H9 (cell line): ENCODE results near the gene STT3A. TPM values are rescaled to one million over a fixed set of nuclear protein-coding genes. Genes with fewer than 3 reads are reported as not detected.

ENCODE experiments used
- DNase-seq: peaks from one replicate; pipeline ENCODE4 v3.0.0-alpha.2; 2017
- H2AFZ ChIP-seq: one replicate; pipeline ENCODE4 v1.6.1; 2013; ENCODE audit warnings: mild to moderate bottlenecking, low read length, control low read depth, moderate library complexity
- H2AK5ac ChIP-seq: 2 replicates; pipeline ENCODE4 v1.6.1; 2013; ENCODE audit warnings: low read length, control low read depth, mixed read lengths; ENCODE audit not compliant: insufficient read length
- H2BK120ac ChIP-seq: one replicate; pipeline ENCODE4 v1.6.1; 2013; ENCODE audit warnings: low read depth, mild to moderate bottlenecking, low read length, control low read depth, inconsistent platforms; ENCODE audit not compliant: poor library complexity, severe bottlenecking
- H2BK12ac ChIP-seq: 2 replicates; pipeline ENCODE4 v1.6.1; 2013; ENCODE audit warnings: low read length, control low read depth, mixed read lengths, low read depth; ENCODE audit not compliant: insufficient read length
- H2BK15ac ChIP-seq: 2 replicates; pipeline ENCODE4 v1.6.1; 2013; ENCODE audit warnings: low read depth, low read length, control low read depth
- H2BK20ac ChIP-seq: one replicate; pipeline ENCODE4 v1.6.1; 2013; ENCODE audit warnings: low read depth, mild to moderate bottlenecking, low read length, control low read depth, inconsistent platforms; ENCODE audit not compliant: poor library complexity, severe bottlenecking
- H2BK5ac ChIP-seq: 2 replicates; pipeline ENCODE4 v1.6.1; 2013; ENCODE audit warnings: low read length, control low read depth, mixed read lengths; ENCODE audit not compliant: insufficient read length
- H3K14ac ChIP-seq: 2 replicates; pipeline ENCODE4 v1.6.1; 2013; ENCODE audit warnings: low read length, control low read depth; ENCODE audit not compliant: insufficient read depth
- H3K18ac ChIP-seq: 2 replicates; pipeline ENCODE4 v1.6.1; 2013; ENCODE audit warnings: low read depth, mild to moderate bottlenecking, mixed read lengths, low read length, control low read depth; ENCODE audit not compliant: insufficient read length
- H3K23ac ChIP-seq: 2 replicates; pipeline ENCODE4 v1.6.1; 2013; ENCODE audit warnings: low read length, control low read depth, mixed read lengths, low read depth; ENCODE audit not compliant: insufficient read length
- H3K23me2 ChIP-seq: 2 replicates; pipeline ENCODE4 v1.6.1; 2013; ENCODE audit warnings: low read depth, mild to moderate bottlenecking, mixed read lengths, low read length, control low read depth; ENCODE audit not compliant: insufficient read length, poor library complexity, severe bottlenecking
- H3K27ac ChIP-seq: 2 replicates; pipeline ENCODE4 v1.5.1; 2013; ENCODE audit warnings: low read length, control low read depth, mixed read lengths, low read depth; ENCODE audit not compliant: insufficient read length
- H3K27me3 ChIP-seq: 2 replicates; pipeline ENCODE4 v1.6.1; 2013; ENCODE audit warnings: low read length, control low read depth, inconsistent platforms; ENCODE audit not compliant: insufficient read depth
- H3K4ac ChIP-seq: 2 replicates; pipeline ENCODE4 v1.6.1; 2013; ENCODE audit warnings: low read depth, mild to moderate bottlenecking, control low read depth, inconsistent platforms, low read length, moderate library complexity
- H3K4me1 ChIP-seq: 2 replicates; pipeline ENCODE4 v1.6.1; 2013; ENCODE audit warnings: low read length, control low read depth, inconsistent platforms; ENCODE audit not compliant: insufficient read depth
- H3K4me2 ChIP-seq: 2 replicates; pipeline ENCODE4 v1.6.1; 2013; ENCODE audit warnings: low read length, control low read depth, mixed read lengths; ENCODE audit not compliant: insufficient read length, insufficient read depth
- H3K56ac ChIP-seq: 2 replicates; pipeline ENCODE4 v1.6.1; 2013; ENCODE audit warnings: low read depth, mild to moderate bottlenecking, mixed read lengths, low read length, control low read depth; ENCODE audit not compliant: insufficient read length
- H3K79me1 ChIP-seq: 2 replicates; pipeline ENCODE4 v1.6.1; 2013; ENCODE audit warnings: low read depth, mild to moderate bottlenecking, moderate library complexity, low read length, control low read depth, inconsistent platforms; ENCODE audit not compliant: insufficient read depth, poor library complexity, severe bottlenecking
- H3K79me2 ChIP-seq: 2 replicates; pipeline ENCODE4 v1.6.1; 2013; ENCODE audit warnings: low read length, control low read depth, inconsistent platforms; ENCODE audit not compliant: insufficient read depth
- H3K9ac ChIP-seq: 2 replicates; pipeline ENCODE4 v1.6.1; 2013; ENCODE audit warnings: low read length, control low read depth, mixed read lengths; ENCODE audit not compliant: insufficient read length; ENCODE audit errors: extremely low read depth
- H3K9me3 ChIP-seq: one replicate; pipeline ENCODE4 v1.6.1; 2013; ENCODE audit warnings: low read depth, low read length, inconsistent platforms; ENCODE audit not compliant: control insufficient read depth
- H3T11ph ChIP-seq: one replicate; pipeline ENCODE4 v1.6.1; 2013; ENCODE audit warnings: mild to moderate bottlenecking, low read length, control low read depth, inconsistent platforms
- H4K20me1 ChIP-seq: one replicate; pipeline ENCODE4 v1.6.1; 2013; ENCODE audit not compliant: control insufficient read depth, insufficient read length, insufficient read depth
- H4K5ac ChIP-seq: 2 replicates; pipeline ENCODE4 v1.6.1; 2013; ENCODE audit warnings: low read depth, mild to moderate bottlenecking, mixed read lengths, low read length, control low read depth; ENCODE audit not compliant: insufficient read length
- H4K8ac ChIP-seq: replicated peaks from 2 replicates; pipeline ENCODE4 v1.6.1; 2013; ENCODE audit warnings: low read length, control low read depth, mixed read lengths, low read depth; ENCODE audit not compliant: insufficient read length
- H4K91ac ChIP-seq: 2 replicates; pipeline ENCODE4 v1.6.1; 2013; ENCODE audit warnings: low read depth, mild to moderate bottlenecking, moderate library complexity, mixed read lengths, low read length, control low read depth; ENCODE audit not compliant: insufficient read length
- H3K27ac Mint-ChIP-seq, 3 experiments: 2 replicates in 2 of 3; 3 replicates in 1 of 3; pipeline ENCODE4 v1.8.0; 2020 to 2021; ENCODE audit warnings: mixed read lengths in 3 of 3, mild to moderate bottlenecking in 1 of 3, moderate library complexity in 1 of 3
- H3K27me3 Mint-ChIP-seq: 2 replicates; pipeline ENCODE4 v1.8.0; 2021; ENCODE audit warnings: low read depth, mild to moderate bottlenecking, moderate library complexity, mixed read lengths
- H3K36me3 Mint-ChIP-seq, 3 experiments: 2 replicates in 2 of 3; 3 replicates in 1 of 3; pipeline ENCODE4 v1.8.0; 2020 to 2021; ENCODE audit warnings: low read depth in 3 of 3, mixed read lengths in 3 of 3; ENCODE audit not compliant: insufficient read depth in 1 of 3
- H3K4me1 Mint-ChIP-seq, 2 experiments: 2 replicates each; pipeline ENCODE4 v1.8.0; 2020; ENCODE audit warnings: mixed read lengths in 2 of 2
- H3K4me3 Mint-ChIP-seq, 2 experiments: 2 replicates in 1 of 2; 3 replicates in 1 of 2; pipeline ENCODE4 v1.8.0; 2020 to 2021; ENCODE audit warnings: mild to moderate bottlenecking in 2 of 2, mixed read lengths in 2 of 2, moderate library complexity in 1 of 2
- H3K9me3 Mint-ChIP-seq, 2 experiments: 2 replicates in 1 of 2; 3 replicates in 1 of 2; pipeline ENCODE4 v1.8.0; 2020; ENCODE audit warnings: mild to moderate bottlenecking in 2 of 2, mixed read lengths in 2 of 2, moderate library complexity in 1 of 2
- CTCF ChIP-seq: fragments of 200-600 bp; sonication (generic); conservative IDR thresholded peaks from 3 replicates; pipeline ENCODE4 v1.8.0; 2021; ENCODE audit warnings: antibody characterized with exemption, mild to moderate bottlenecking
- WGBS: extraction: QIAGEN DNeasy Blood & Tissue Kit; methylation state at CpG from one replicate; pipeline ENCODE4 v1.1.7; 2013; ENCODE audit warnings: missing lambda C conversion rate, low lambda C conversion rate, mixed read lengths; ENCODE audit not compliant: insufficient read length; ENCODE audit errors: extremely low coverage; 5-methylcytosine and 5-hydroxymethylcytosine counted together
- total RNA-seq: library from RNA; stranded (reverse); gene quantifications from 2 replicates; pipeline ENCODE4 v1.2.1, GENCODE V29; 2021

The STT3A gene
- total RNA-seq, 1 experiment from 2014 or later = 128 TPM

GRCh38 chr11:125566235-125566634 is 26.4 kb upstream of the STT3A start:
- Histone ChIP-seq H2BK20ac (no peak overlapping the region), H2AFZ (no peak overlapping the region)

More at GRCh38 chr11:125566235-125566634, 26.4 kb upstream of the STT3A start:
- no peak overlapping the region for H3K14ac ChIP-seq
- H3K36me3 Mint-ChIP-seq = peaks cover 4 to 12% (median 8%) of the 10 kb centered on the region in 3 experiments; a peak in 5 of 7 replicates
- H4K20me1 ChIP-seq = no peaks in the 10 kb centered on the region
- H3K18ac ChIP-seq = no peak overlapping the region
- H2AK5ac ChIP-seq = no peak overlapping the region
- H3K4ac ChIP-seq = no peak overlapping the region
- H3K79me1 ChIP-seq = peaks cover 4% of the 10 kb centered on the region
- no peaks in the 10 kb centered on the region for H3K23me2 ChIP-seq
- peaks cover 13% of the 10 kb centered on the region in 2 experiments for H3K4me1 Mint-ChIP-seq
- no peaks in the 10 kb centered on the region for H3K27me3 ChIP-seq
- no peak for TF ChIP-seq CTCF
- no peak for DNase-seq
- no peak overlapping the region for H2BK120ac ChIP-seq
- H2BK15ac ChIP-seq = no peak overlapping the region
- no peak overlapping the region for H3K27ac Mint-ChIP-seq
- H3K79me2 ChIP-seq = no peaks in the 10 kb centered on the region; the same call in 1 of the 2 replicates
- H3K56ac ChIP-seq = no peak overlapping the region
- no peaks in the 10 kb centered on the region for H3K9me3 ChIP-seq
- H3K9ac ChIP-seq = no peak overlapping the region
- peaks cover 13 to 16% of the 10 kb centered on the region in 2 experiments; a peak in 4 of 5 replicates for H3K9me3 Mint-ChIP-seq
- H2BK5ac ChIP-seq = no peak overlapping the region
- no peaks in the 10 kb centered on the region for H3K4me1 ChIP-seq
- H2BK12ac ChIP-seq = no peak overlapping the region
- no peak overlapping the region for H3K23ac ChIP-seq
- H4K91ac ChIP-seq = no peak overlapping the region
- no peak overlapping the region for H3K4me2 ChIP-seq
- H4K5ac ChIP-seq = no peak overlapping the region
- no peak overlapping the region for H4K8ac ChIP-seq
- H3K4me3 Mint-ChIP-seq = no peak overlapping the region
- H3K27me3 Mint-ChIP-seq = no peaks in the 10 kb centered on the region; the same call in 1 of the 2 replicates
- WGBS = no CpG with 5 or more reads among the region's 4 CpGs
- H3K27ac ChIP-seq = no peak overlapping the region
- H3T11ph ChIP-seq = no peak overlapping the region
